HG03045 (cell line): Measurements from ENCODE around the gene MAP3K4.
A peak's percentile ranks its signal among the peaks of the same experiment; 100 is the strongest.

Experiments
- ATAC-seq: cut with Tn5 transposase; IDR thresholded peaks from one replicate; pipeline ENCODE4 v1.9.1; 2021; ENCODE audit warnings: mild to moderate bottlenecking, moderate library complexity; ENCODE audit not compliant: unreplicated experiment

Gene MAP3K4

GRCh38 chr6:161001421-161001820, 9.9 kb downstream of the MAP3K4 start:
- ATAC-seq: no peak

DNA sequence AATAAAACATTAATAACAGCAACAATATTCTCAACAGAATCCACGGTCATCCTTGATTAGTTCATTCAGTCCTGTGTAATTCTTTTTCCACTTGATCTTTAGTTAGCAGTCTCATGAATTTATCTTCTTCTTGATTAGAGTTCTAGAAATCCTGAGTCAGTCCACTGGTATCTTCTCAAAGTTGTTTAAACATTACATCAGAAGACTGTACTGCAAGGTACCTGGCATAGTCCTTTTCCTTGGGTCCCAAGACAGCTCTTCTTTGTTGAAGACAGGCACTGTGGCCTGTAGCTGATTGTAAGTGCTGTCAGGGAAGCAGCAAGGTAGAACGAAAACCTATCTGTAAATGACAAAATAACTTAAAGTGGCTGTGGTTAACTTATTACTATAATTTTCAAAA, 11.8 kb downstream of the MAP3K4 start:
- no peak for ATAC-seq

DNA sequence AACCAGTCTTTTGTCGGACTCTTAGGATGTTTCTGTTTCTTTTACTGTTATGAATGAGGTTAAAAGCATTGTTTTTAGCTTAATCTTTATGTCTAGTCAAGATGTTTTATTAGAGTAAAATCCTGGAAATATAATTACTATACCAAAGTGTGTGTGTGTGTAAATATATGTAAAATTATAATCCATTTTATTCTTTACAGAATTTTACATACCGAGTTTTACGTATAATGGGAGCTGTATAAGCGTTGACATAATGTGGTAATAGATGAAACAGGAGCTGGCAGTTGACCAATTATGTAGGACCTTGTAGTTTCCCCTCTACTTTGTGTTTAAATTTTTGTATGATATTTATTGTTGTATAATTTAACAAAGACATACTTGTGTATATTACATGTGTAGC, 16.7 kb downstream of the MAP3K4 start:
- no peak for ATAC-seq

DNA sequence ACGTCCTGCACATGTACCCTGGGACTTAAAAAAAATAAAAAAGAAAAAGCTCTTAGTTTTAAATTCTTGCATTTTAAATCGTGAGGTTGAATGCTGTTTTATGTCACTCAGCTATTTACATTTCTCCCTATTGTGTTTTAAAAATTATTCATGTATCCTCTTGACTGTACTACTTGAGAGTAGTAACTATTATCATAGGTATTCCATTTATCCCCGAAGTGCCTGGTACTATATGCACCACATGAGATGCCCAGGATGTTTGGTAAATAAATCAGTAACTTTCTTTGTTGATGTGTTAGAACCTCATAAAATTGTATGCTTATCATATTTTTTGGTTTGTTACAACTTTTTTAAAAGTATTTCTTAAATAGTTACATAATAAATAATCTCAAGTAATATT, 18.4 kb downstream of the MAP3K4 start:
- no peak for ATAC-seq

GRCh38 chr6:161010418-161010817, 18.8 kb downstream of the MAP3K4 start:
- no peak for ATAC-seq

GRCh38 chr6:161011492-161012480, 20.2 kb downstream of the MAP3K4 start:
- no peak for ATAC-seq

DNA sequence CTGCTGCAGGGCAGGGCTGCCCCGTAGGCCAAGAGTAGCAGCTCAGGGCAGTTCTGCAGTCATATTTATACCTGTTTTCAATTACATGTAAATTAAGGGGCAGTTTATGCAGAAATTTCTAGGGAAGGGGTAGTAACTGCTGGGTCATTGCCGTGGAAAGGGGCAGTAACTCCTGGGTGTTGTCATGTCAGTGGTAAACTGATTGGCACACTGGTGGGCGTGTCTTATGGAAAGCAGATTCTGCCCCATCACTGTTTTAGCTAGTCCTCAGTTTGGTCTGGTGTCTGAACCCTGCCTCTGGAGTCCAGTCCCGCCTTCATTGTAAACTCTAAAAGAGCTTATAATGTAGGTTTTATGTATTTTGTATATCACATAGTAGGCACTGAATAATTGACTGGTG, 22.1 kb downstream of the MAP3K4 start:
- no peak for ATAC-seq

- ATAC-seq: no peak
Measured at GRCh38 chr6:161017766-161018564, 26.4 kb downstream of the MAP3K4 start.

- no peak for ATAC-seq
Measured at GRCh38 chr6:161019324-161019839, 27.8 kb downstream of the MAP3K4 start.

DNA sequence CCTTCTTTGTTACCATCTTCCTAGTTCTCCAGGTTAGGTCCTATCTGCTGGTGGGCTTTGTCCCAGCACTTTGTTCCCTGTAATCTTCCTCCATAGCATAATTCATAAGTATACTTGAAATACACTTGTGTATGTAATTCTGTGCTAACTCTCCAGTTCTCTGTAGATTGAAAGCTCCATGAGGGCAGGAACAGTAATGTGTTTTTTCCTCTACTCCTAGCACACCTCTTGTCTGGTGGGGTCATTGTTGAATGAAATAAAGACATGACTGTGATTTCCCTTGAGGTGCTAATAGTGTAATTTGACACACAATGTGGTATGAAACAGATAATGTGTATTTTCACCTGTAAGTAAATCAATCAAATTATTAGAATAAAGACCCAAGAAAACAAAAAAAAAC, 30.0 kb downstream of the MAP3K4 start:
- no peak for ATAC-seq

GRCh38 chr6:161021998-161022743, 30.6 kb downstream of the MAP3K4 start:
- no peak for ATAC-seq

DNA sequence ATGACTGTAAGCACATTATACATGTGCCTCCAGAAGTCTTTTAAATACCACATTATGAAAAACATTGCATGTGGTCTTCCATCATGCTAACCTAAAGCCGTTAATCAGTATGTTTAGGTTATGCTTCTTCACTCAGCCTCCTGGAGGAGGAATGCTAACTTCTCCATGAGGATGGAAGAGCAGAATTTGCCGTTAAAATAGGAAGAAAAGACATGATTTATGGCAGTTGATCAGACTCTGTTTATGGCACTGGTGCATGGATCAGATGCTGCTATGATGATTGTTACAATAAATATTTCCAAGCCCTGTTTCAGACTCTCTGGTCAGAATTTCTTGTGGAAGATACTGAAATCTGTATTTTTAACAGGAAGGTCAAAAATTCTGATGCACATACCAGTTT, 31.7 kb downstream of the MAP3K4 start:
- no peak for ATAC-seq

DNA sequence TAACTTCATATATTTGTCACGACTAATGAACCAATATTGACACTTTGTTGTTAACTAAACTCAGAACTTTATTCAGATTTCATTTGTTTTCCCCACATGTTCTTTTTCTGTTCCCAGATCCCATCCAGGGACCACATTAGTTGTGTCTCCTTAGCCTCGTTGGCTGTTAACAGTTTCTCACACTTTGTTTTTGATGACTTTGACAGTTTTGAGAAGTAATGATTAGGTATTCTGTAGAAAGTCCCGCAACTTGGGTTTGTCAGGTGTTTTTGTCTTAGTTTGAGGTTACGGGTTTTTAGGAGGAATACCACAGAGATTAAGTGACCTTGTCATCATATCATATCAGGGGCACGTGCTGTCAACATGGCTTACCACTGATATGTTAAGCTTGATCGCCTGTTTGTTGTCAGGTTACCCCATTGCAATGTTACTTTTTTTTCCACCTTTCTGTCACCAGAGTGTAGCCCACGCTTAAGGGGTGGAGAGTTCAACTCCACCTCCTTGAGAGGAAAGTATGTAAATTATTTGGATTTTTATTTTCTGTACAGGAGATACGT, 32.9 kb downstream of the MAP3K4 start:
- ATAC-seq: no peak

DNA sequence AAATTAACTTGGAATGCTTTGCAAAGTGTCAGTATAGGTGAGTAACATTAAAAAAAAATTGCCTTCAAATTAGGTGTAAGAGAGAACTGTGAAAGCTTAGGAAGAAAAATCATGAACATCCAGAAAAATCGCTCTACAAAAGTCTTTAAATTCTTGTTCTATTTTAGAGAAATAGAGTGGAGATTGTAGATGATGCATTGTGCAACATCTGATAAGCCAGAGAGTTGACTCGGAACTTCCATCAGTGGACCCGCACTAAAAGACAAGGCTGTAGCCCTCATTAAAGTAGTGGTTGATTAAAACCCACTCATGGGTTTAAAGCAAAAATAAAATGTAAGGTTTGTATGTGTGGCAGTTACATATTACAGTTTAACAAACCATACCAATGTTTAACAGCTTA, 35.8 kb downstream of the MAP3K4 start:
- ATAC-seq: no peak

DNA sequence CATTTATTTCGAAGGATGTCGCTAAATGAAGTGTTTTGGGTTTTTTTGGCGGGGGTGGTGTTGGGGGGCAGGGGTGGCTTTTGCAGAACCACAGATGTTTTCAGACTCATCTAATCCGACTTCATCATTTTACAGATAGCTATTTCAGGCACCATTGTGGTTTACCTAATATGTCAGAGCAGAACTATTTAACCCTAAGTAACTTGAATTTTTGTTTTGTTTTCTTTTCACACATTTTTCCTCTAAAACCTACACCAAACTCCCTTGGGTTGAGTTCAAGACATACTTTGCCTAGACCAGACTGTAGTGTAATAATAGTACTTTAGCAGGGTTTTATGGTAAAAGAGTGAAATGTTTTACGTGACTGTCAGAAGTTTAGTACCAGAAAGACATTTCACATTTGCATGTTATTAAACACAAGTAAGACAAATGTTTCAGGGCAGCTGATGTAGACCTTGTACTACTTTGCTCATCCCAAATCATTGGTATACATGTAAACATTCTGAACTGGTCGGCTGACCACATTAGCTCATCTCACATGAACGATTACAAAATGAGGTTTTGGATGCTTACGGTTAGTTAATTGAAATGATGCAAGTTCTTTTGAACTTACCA, 37.7 kb downstream of the MAP3K4 start:
- peak; percentile 81 for ATAC-seq

DNA sequence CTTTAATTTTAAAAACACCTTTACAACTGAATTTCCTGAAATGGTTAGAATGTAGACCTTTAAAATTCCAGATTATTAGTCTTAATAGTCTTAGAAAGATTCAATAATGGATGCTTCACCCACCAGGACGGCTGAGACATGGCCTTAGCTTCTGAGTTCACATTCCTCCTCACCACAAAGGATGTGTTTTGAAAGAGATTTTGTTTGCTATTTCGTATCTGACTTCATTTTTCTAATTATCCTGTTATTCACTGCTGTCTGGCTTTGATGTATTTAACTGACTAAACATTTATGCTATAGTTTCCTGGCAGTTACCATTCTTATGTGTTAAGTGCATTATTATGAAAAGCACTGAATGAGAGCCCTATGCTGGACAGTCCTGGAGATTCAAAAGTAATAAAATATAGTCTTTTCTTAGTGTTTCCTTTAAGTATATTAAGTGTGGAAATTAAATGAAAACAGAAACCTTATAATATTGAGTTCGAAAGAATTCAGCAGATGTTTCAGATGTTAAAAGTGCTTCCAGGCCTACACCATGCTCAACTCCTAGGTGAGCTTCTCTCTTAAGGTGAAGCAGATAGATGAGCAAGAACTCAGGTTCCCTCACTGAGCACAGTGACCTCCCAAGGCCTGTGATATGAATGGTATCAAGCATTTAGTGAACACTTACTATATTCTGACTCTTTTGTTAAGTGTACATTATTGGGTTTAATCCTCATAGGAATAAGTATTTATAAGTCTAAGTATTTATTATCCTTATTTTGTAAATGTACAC, 40.3 kb downstream of the MAP3K4 start:
- ATAC-seq: no peak

DNA sequence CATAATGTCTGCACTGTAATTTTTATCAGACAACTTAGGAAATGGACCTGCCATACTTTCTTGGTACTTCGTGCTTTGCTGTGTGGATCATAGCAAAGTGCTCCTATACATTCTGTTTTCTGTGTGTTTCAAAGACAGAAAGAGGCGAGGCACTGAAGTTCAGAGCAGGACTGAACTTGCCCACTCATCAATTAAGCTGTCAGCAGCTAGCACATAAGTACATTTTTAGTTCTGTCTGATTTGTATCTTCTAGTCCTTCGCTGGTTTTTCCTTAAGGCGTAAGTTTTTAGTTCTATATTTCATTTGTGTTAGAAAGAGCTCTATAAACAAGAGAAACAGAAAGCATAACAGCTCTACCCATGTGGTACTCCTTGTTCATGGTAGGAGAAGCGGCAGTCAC, 42.1 kb downstream of the MAP3K4 start:
- ATAC-seq: no peak

GRCh38 chr6:161035182-161035980, 43.8 kb downstream of the MAP3K4 start:
- ATAC-seq: peak; percentile 35

DNA sequence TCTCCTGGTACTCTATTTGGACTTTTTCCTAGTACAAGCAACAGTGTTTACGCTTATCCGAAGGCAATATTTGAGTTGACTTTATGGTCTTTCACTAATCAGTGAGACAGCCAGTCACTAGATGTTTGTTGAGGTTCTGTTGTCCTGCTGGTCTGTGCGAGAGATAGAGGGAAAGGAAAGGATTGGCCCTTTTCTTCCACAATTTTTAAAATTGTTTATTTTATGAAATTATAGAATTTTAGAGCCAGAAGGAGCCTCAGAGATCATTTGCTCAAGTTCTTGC, 44.4 kb downstream of the MAP3K4 start:
- ATAC-seq: no peak
